CD8-positive, alpha-beta memory T cell (primary cell): ENCODE results near the gene BMP10. TPM values are rescaled to one million over a fixed set of nuclear protein-coding genes. Genes with fewer than 3 reads are reported as not detected.

Experiments
- CTCF ChIA-PET: fragments of 350-600 bp; sonication (Branson Sonifier 250); formaldehyde crosslinking; loops from one replicate; lab custom pipeline; 2021; ENCODE audit warnings: antibody characterized with exemption; lab: Charles Lee
- POLR2A ChIA-PET: fragments of 350-600 bp; sonication (Branson Sonifier 250); formaldehyde crosslinking; loops from one replicate; lab custom pipeline; 2021; ENCODE audit warnings: antibody characterized with exemption; lab: Charles Lee
- DNase-seq, 5 donors: peaks; one replicate each; pipeline versions ENCODE4 v3.0.0 to v3.0.0-alpha.2; 2020 to 2022; ENCODE audit warnings: mixed read lengths in 1 of 5
- H3K27ac ChIP-seq: one replicate; pipeline ENCODE4 v1.7.0; 2013; ENCODE audit warnings: low read depth, mild to moderate bottlenecking, low read length, moderate library complexity
- H3K27me3 ChIP-seq: 2 replicates; pipeline ENCODE4 v1.7.0; 2013; ENCODE audit warnings: low read length, mild to moderate bottlenecking; ENCODE audit not compliant: insufficient read depth, poor library complexity, severe bottlenecking
- H3K36me3 ChIP-seq: 2 replicates; pipeline ENCODE4 v1.7.0; 2013; ENCODE audit warnings: mild to moderate bottlenecking, low read length, moderate library complexity; ENCODE audit not compliant: insufficient read depth
- H3K4me1 ChIP-seq: 2 replicates; pipeline ENCODE4 v1.7.0; 2013; ENCODE audit warnings: mild to moderate bottlenecking, low read length, moderate library complexity; ENCODE audit not compliant: insufficient read depth
- H3K4me3 ChIP-seq: 2 replicates; pipeline ENCODE4 v1.7.0; 2013; ENCODE audit warnings: mild to moderate bottlenecking, low read length
- H3K9me3 ChIP-seq: 2 replicates; pipeline ENCODE4 v1.7.0; 2013; ENCODE audit warnings: mild to moderate bottlenecking, low read length
- H3K27ac Mint-ChIP-seq, 8 donors: one replicate each; pipeline ENCODE4 v1.8.0; 2020 to 2021; ENCODE audit warnings: mixed read lengths in 8 of 8, mild to moderate bottlenecking in 6 of 8, inconsistent platforms in 3 of 8, moderate library complexity in 3 of 8
- H3K27me3 Mint-ChIP-seq, 2 donors: one replicate each; pipeline ENCODE4 v1.8.0; 2020 to 2021; ENCODE audit warnings: mixed read lengths in 2 of 2, mild to moderate bottlenecking in 1 of 2, moderate library complexity in 1 of 2
- H3K36me3 Mint-ChIP-seq, 3 donors: one replicate each; pipeline ENCODE4 v1.8.0; 2020 to 2021; ENCODE audit warnings: mixed read lengths in 3 of 3, inconsistent platforms in 1 of 3, mild to moderate bottlenecking in 1 of 3
- H3K4me1 Mint-ChIP-seq, 3 donors: one replicate each; pipeline ENCODE4 v1.8.0; 2020 to 2021; ENCODE audit warnings: mixed read lengths in 3 of 3, inconsistent platforms in 1 of 3, mild to moderate bottlenecking in 1 of 3
- H3K4me3 Mint-ChIP-seq, 7 donors: one replicate each; pipeline ENCODE4 v1.8.0; 2020 to 2021; ENCODE audit warnings: mixed read lengths in 7 of 7, mild to moderate bottlenecking in 6 of 7, moderate library complexity in 4 of 7, inconsistent platforms in 2 of 7
- H3K9me3 Mint-ChIP-seq, 5 donors: one replicate each; pipeline ENCODE4 v1.8.0; 2020 to 2022; ENCODE audit warnings: mixed read lengths in 5 of 5, mild to moderate bottlenecking in 3 of 5, moderate library complexity in 2 of 5, inconsistent platforms in 1 of 5
- polyA plus RNA-seq: library from polyadenylated mRNA; unstranded; fragments of 300-500 nt; fragmentation: Illumina TruSeq; gene quantifications from one replicate; pipeline ENCODE4 v1.2.3, GENCODE V29; 2021
- total RNA-seq, 2 experiments: library from RNA; stranded (reverse); gene quantifications; one replicate each; pipeline ENCODE4 v1.2.3, GENCODE V29; 2021

The BMP10 gene
- total and polyA plus RNA-seq, 3 experiments from 2014 or later: not detected

DNA sequence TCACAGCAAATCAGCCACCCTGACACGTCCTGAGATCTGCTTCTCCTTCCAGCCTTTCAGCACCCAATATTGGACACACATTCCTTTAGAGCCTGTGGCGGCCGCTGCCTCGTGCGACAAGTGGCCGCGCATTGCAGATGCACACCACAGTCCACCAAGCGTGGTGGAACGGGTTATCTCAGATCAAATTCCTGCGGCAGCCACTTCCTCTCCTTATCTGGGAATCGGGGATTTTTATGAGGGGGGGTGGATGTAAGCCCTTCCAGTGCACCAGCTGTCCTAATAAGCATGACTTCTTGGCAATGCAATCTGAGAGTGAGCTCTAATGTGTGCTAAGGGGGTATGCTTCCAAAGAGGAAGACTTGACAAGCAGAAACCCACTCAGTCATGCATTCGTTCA is 18.3 kb upstream of the BMP10 start:
- ChIA-PET CTCF (interaction anchor here (1.5 kb wide), 1 partner anchor 9 kb away, joined by 3 read pairs; no protein-coding TSS in a partner anchor), POLR2A (no interaction called here)
- Histone ChIP-seq H3K4me1 (no peaks in the 10 kb centered on the region), H3K9me3 (no peaks in the 10 kb centered on the region), H3K36me3 (no peaks in the 10 kb centered on the region), H3K27ac (no peak overlapping the region), H3K27me3 (no peaks in the 10 kb centered on the region), H3K4me3 (no peak overlapping the region)
- H3K4me1 Mint-ChIP-seq: no peaks in the 10 kb centered on the region
- H3K9me3 Mint-ChIP-seq: no peaks in the 10 kb centered on the region
- DNase-seq: no peak
- H3K27me3 Mint-ChIP-seq: peaks cover 0 to 2% of the 10 kb centered on the region in 2 donors
- H3K27ac Mint-ChIP-seq: no peak overlapping the region
- no peaks in the 10 kb centered on the region for H3K36me3 Mint-ChIP-seq
- H3K4me3 Mint-ChIP-seq: no peak overlapping the region

DNA sequence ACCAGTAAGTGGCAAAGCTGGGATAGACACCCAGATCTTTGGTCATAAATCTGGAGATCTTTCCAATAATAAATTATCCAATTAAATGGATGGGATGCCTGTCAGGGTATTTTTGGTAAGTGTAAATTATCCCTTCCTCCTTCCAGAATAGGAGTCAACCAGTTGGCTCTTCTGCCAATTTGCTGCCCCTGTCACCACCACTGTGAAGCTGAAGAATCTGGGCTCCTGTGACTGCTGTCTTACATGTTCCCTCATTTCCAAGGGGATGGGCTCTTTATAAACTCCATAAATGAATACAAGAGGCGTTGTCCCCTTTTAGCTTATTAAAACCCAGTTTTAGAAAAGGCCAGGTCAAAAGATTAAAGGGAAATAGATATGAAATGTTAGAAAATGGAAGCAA is 17.8 kb upstream of the BMP10 start:
- no peaks in the 10 kb centered on the region for H3K27me3 ChIP-seq
- no peak overlapping the region for H3K27ac ChIP-seq
- no peak overlapping the region for H3K4me3 Mint-ChIP-seq
- DNase-seq: no peak
- no peaks in the 10 kb centered on the region for H3K36me3 ChIP-seq
- no peaks in the 10 kb centered on the region for H3K9me3 ChIP-seq
- ChIA-PET POLR2A (no interaction called here), CTCF (interaction anchor here (1.5 kb wide), 1 partner anchor 9 kb away, joined by 3 read pairs; no protein-coding TSS in a partner anchor)
- no peaks in the 10 kb centered on the region for H3K4me1 Mint-ChIP-seq
- H3K27ac Mint-ChIP-seq: no peak overlapping the region
- no peaks in the 10 kb centered on the region for H3K9me3 Mint-ChIP-seq
- no peaks in the 10 kb centered on the region for H3K4me1 ChIP-seq
- H3K4me3 ChIP-seq: no peak overlapping the region
- H3K27me3 Mint-ChIP-seq: peaks cover 0 to 3% of the 10 kb centered on the region in 2 donors
- H3K36me3 Mint-ChIP-seq: no peaks in the 10 kb centered on the region

DNA sequence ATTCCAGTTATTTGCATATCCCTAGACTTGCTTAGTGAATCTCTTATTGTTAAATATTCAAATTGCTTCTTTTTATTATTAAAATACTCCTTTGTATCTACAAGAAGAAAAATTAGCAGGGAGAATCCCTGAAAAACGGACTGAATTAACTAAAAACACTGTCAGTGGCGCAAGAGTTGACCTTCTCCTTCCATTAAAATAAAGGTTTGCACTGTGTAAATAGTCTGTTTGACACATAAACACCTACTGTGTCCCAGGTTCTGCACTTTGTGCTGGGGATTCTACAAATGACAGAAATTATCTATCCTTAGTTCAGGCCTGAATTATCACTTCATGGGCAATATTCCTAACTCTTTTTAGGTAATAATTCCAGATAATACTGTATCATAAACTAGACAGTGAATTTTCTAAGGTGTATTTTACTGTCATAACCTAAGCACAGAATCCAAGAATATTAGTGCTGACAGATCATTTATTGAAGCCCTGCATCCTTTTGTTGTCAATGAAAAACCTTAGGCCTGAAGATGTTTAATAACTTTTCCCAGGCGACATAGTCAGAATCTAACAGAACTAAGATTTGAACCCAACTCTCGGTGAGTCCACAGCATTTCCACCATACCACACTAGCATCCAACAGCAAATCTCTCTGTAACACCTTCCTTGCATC is 17.0 kb upstream of the BMP10 start:
- H3K27ac Mint-ChIP-seq: no peak overlapping the region
- H3K27me3 Mint-ChIP-seq: peaks cover 0 to 3% of the 10 kb centered on the region in 2 donors
- Histone ChIP-seq H3K4me3 (no peak overlapping the region), H3K27me3 (no peaks in the 10 kb centered on the region), H3K9me3 (no peaks in the 10 kb centered on the region), H3K4me1 (no peaks in the 10 kb centered on the region), H3K27ac (no peak overlapping the region), H3K36me3 (no peaks in the 10 kb centered on the region)
- no peaks in the 10 kb centered on the region for H3K9me3 Mint-ChIP-seq
- CTCF ChIA-PET: no interaction called here
- H3K36me3 Mint-ChIP-seq: no peaks in the 10 kb centered on the region
- no peak overlapping the region for H3K4me3 Mint-ChIP-seq
- POLR2A ChIA-PET: no interaction called here
- no peak for DNase-seq
- H3K4me1 Mint-ChIP-seq: no peaks in the 10 kb centered on the region

DNA sequence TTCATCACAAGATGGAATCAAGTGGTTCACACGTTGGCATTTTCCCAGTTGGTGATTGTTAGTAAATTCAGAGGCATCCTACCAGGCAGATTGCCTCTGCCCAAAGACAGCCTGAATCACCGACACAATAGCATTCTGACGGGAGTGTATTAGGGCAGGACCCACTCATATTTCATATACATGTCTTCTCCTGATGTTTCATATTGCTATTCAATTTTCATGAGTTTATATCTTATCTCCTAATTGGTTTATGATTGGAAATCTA is 14.5 kb upstream of the BMP10 start:
- ChIA-PET CTCF (no interaction called here), POLR2A (no interaction called here)
- Histone ChIP-seq H3K27me3 (no peaks in the 10 kb centered on the region), H3K4me3 (no peak overlapping the region), H3K4me1 (no peaks in the 10 kb centered on the region), H3K36me3 (no peaks in the 10 kb centered on the region), H3K9me3 (no peaks in the 10 kb centered on the region), H3K27ac (no peak overlapping the region)
- Mint-ChIP-seq H3K4me3 (no peak overlapping the region), H3K36me3 (no peaks in the 10 kb centered on the region), H3K27me3 (peaks cover 0 to 1% of the 10 kb centered on the region in 2 donors), H3K9me3 (no peaks in the 10 kb centered on the region), H3K27ac (no peak overlapping the region), H3K4me1 (no peaks in the 10 kb centered on the region)
- no peak for DNase-seq

DNA sequence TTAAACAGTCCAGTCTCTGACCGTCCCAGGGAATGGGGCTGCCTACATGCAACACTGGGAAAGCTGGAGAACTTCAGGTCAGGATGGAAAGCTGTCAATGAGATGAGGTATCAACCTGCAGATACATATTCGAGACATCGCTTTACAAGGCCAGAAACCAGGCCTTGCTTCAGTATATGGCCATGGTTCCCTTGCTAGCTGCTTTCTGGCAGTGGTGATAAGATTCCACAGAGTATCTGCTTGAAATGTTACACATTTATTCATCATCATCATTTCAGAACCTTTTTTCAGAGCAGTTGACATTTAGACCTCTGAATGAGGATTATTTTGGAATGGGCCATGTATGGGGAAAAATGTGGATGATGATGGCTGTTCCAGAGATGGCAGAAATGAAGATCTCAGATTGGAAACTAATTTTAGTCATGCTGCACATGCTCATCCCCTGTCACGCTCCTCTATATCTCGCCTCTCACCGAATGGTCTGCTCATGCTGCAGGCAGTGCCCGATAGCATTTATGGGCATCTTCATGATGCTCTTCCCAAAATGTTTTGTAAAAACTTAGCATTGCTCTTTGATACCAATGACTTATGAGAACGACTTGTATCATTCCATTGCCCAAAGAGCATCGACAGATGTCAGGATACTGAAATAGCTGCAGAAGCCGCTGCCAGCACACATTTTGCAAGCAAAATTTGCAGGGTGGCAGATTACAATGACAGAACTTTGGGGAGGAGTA is 14.0 kb upstream of the BMP10 start:
- ChIA-PET CTCF (no interaction called here), POLR2A (no interaction called here)
- H3K4me1 Mint-ChIP-seq: no peaks in the 10 kb centered on the region
- no peaks in the 10 kb centered on the region for H3K9me3 Mint-ChIP-seq
- Histone ChIP-seq H3K9me3 (no peaks in the 10 kb centered on the region), H3K27ac (no peak overlapping the region), H3K4me3 (no peak overlapping the region), H3K36me3 (no peaks in the 10 kb centered on the region), H3K27me3 (no peaks in the 10 kb centered on the region), H3K4me1 (no peaks in the 10 kb centered on the region)
- H3K4me3 Mint-ChIP-seq: no peak overlapping the region
- H3K27me3 Mint-ChIP-seq: peaks cover 0 to 1% of the 10 kb centered on the region in 2 donors
- H3K27ac Mint-ChIP-seq: no peak overlapping the region
- H3K36me3 Mint-ChIP-seq: no peaks in the 10 kb centered on the region
- no peak for DNase-seq

DNA sequence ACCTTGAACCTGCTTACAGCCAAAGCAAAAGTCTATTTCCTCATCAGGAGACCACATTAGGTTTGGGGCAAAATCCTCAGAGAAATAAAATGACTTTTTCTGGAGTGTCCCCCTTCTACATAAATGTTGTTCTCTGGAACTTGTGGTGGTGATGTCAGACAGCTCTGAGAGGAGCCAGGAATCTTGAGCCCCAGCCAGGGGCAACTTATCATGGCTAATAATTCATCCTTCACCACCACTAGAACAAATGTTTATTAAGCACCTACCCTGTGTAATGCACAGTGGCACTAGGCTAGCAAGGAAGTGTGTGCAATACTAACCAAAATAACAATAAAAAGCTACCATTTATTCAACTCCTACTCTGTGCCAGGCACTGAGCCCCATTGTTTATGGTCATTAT is 9.0 kb upstream of the BMP10 start:
- no peak overlapping the region for H3K27ac Mint-ChIP-seq
- no peaks in the 10 kb centered on the region for H3K27me3 ChIP-seq
- no peaks in the 10 kb centered on the region for H3K9me3 ChIP-seq
- peaks cover 0 to 2% (median 0%) of the 10 kb centered on the region in 3 donors for H3K36me3 Mint-ChIP-seq
- ChIA-PET POLR2A (no interaction called here), CTCF (interaction anchor here (1.0 kb wide), 1 partner anchor 9 kb away, joined by 3 read pairs; no protein-coding TSS in a partner anchor)
- no peak overlapping the region for H3K27ac ChIP-seq
- H3K27me3 Mint-ChIP-seq: peaks cover 1 to 32% of the 10 kb centered on the region in 2 donors
- H3K4me3 Mint-ChIP-seq: no peak overlapping the region
- no peaks in the 10 kb centered on the region for H3K4me1 Mint-ChIP-seq
- DNase-seq: no peak
- no peak overlapping the region for H3K4me3 ChIP-seq
- H3K36me3 ChIP-seq: no peaks in the 10 kb centered on the region
- H3K9me3 Mint-ChIP-seq: no peaks in the 10 kb centered on the region
- H3K4me1 ChIP-seq: no peaks in the 10 kb centered on the region

DNA sequence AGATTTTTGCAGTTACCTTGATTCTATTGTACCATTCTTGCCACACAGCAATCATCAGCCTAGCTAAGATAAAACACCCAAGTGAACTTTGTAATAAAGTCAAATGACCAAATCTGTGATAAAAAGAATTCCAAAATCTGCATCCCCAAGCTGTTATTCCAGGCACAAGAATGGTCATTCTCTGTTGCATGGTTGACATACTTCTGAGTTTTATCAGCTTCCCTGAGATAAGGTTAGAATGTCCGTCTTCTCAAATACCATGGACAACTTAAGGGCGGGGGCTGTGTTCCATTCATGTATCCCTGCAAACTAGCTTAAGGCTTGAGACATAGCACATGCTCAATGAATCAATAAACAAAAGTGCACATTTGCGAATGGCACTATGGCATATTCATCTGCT is 8.1 kb upstream of the BMP10 start:
- POLR2A ChIA-PET: no interaction called here
- CTCF ChIA-PET: no interaction called here
- no peak overlapping the region for H3K4me3 ChIP-seq
- H3K27me3 ChIP-seq: no peaks in the 10 kb centered on the region
- Mint-ChIP-seq H3K27me3 (peaks cover 0 to 32% of the 10 kb centered on the region in 2 donors), H3K4me3 (no peak overlapping the region), H3K4me1 (no peaks in the 10 kb centered on the region), H3K9me3 (no peaks in the 10 kb centered on the region), H3K36me3 (peaks cover 0 to 2% (median 0%) of the 10 kb centered on the region in 3 donors), H3K27ac (no peak overlapping the region)
- H3K27ac ChIP-seq: no peak overlapping the region
- DNase-seq: no peak
- H3K9me3 ChIP-seq: no peaks in the 10 kb centered on the region
- H3K36me3 ChIP-seq: no peaks in the 10 kb centered on the region
- H3K4me1 ChIP-seq: no peaks in the 10 kb centered on the region

DNA sequence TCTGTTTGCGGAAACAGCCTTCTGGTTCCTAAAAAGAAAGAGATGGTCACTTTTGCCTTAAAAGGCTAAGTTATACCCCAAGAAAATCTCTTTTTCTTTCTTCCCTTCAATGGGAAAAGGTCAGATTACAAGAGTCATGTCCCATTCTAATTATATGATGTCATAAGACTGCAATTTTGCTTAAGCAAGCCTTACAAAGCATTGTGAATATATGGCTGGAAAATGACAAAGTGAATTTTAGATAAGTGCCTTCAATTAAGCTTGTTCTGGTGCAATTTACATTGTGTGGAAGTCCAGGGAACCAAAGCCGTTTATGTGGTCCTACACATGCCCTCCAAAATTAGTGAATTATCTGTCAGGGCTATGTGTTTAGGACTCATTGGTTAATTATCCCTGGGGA is 7.6 kb upstream of the BMP10 start:
- no peaks in the 10 kb centered on the region for H3K4me1 Mint-ChIP-seq
- Histone ChIP-seq H3K27me3 (no peaks in the 10 kb centered on the region), H3K4me3 (no peak overlapping the region), H3K36me3 (no peaks in the 10 kb centered on the region), H3K4me1 (no peaks in the 10 kb centered on the region), H3K9me3 (no peaks in the 10 kb centered on the region), H3K27ac (no peak overlapping the region)
- H3K9me3 Mint-ChIP-seq: no peaks in the 10 kb centered on the region
- POLR2A ChIA-PET: no interaction called here
- CTCF ChIA-PET: no interaction called here
- H3K4me3 Mint-ChIP-seq: no peak overlapping the region
- H3K27ac Mint-ChIP-seq: no peak overlapping the region
- H3K36me3 Mint-ChIP-seq: peaks cover 0 to 2% (median 0%) of the 10 kb centered on the region in 3 donors
- no peak for DNase-seq
- peaks cover 0 to 32% of the 10 kb centered on the region in 2 donors for H3K27me3 Mint-ChIP-seq
